Panc1 (cell line): Measurements from ENCODE around the gene RTP5. TPM values are rescaled to one million over a fixed set of nuclear protein-coding genes. Genes with fewer than 3 reads are reported as not detected.
"Not testable (repeated sequence)": the region's sequence is repeated elsewhere in the genome, so short reads cannot be mapped to it uniquely, and the experiment has no call there.

ENCODE experiments used
- ATAC-seq: fragments of 200-7000 bp; cut with Tn5 transposase; 2 replicates; pipeline ENCODE4 v1.9.1; 2020; ENCODE audit warnings: mild to moderate bottlenecking, moderate library complexity
- BruUV-seq: library from RNA; stranded (reverse); fragments of 400-500 nt; replicated peaks from 2 replicates; lab custom pipeline; 2021; lab: Mats Ljungman, UMichigan
- CTCF ChIA-PET: fragments of 300-600 bp; sonication (Branson Sonifier 250); formaldehyde crosslinking; loops from one replicate; lab custom pipeline; 2022; ENCODE audit warnings: antibody characterized with exemption; lab: Charles Lee
- POLR2A ChIA-PET: fragments of 300-600 bp; sonication (Branson Sonifier 250); formaldehyde crosslinking; loops from one replicate; lab custom pipeline; 2022; ENCODE audit warnings: antibody characterized with exemption; lab: Charles Lee
- DNase-seq: peaks from one replicate; pipeline ENCODE4 v3.0.0-alpha.2; 2010; ENCODE audit warnings: low read depth, low spot score
- H3K27ac ChIP-seq: 2 replicates; pipeline ENCODE4 v1.5.1; 2011; ENCODE audit warnings: mild to moderate bottlenecking, low read length, inconsistent platforms
- H3K27me3 ChIP-seq: fragments of 200-500 bp; sonication (Bioruptor generic); 2 replicates; pipeline ENCODE4 v1.6.0; 2014; ENCODE audit warnings: low read length, inconsistent platforms; ENCODE audit not compliant: control insufficient read depth, insufficient read depth
- H3K36me3 ChIP-seq: fragments of 200-500 bp; sonication (Bioruptor generic); 2 replicates; pipeline ENCODE4 v1.5.1; 2014; ENCODE audit warnings: inconsistent platforms, mild to moderate bottlenecking, low read length, moderate library complexity; ENCODE audit not compliant: control insufficient read depth, insufficient read depth
- H3K4me1 ChIP-seq: 2 replicates; pipeline ENCODE4 v1.5.1; 2011; ENCODE audit warnings: inconsistent platforms, mild to moderate bottlenecking, low read length, moderate library complexity; ENCODE audit not compliant: control insufficient read depth, insufficient read depth
- H3K4me3 ChIP-seq, 2 experiments: 2 replicates each; pipeline ENCODE4 v1.5.1; 2011 to 2012; ENCODE audit warnings: low read depth in 2 of 2, low read length in 2 of 2, mild to moderate bottlenecking in 2 of 2, inconsistent platforms in 1 of 2, moderate library complexity in 1 of 2
- H3K9me3 ChIP-seq: fragments of 200-500 bp; sonication (Bioruptor generic); 2 replicates; pipeline ENCODE4 v1.5.1; 2014; ENCODE audit warnings: low read depth, mild to moderate bottlenecking, inconsistent platforms, low read length, moderate library complexity; ENCODE audit not compliant: control insufficient read depth, insufficient read depth
- CTCF ChIP-seq: fragments of 450-650 bp; IDR thresholded peaks from 2 replicates; pipeline ENCODE4 v1.5.1; 2017; ENCODE audit warnings: mild to moderate bottlenecking
- POLR2AphosphoS5 ChIP-seq: IDR thresholded peaks from 2 replicates; pipeline ENCODE4 v1.6.1; 2012; ENCODE audit warnings: mild to moderate bottlenecking, low read depth, low read length, moderate library complexity
- REST ChIP-seq, 2 experiments: IDR thresholded peaks; 2 replicates each; pipeline ENCODE4 v1.6.1; 2011 to 2012; ENCODE audit warnings: low read depth in 2 of 2, control low read depth in 1 of 2, low read length in 1 of 2, mild to moderate bottlenecking in 1 of 2, moderate library complexity in 1 of 2; ENCODE audit not compliant: insufficient read depth in 1 of 2
- SIN3A ChIP-seq: IDR thresholded peaks from 2 replicates; pipeline ENCODE4 v1.6.1; 2012; ENCODE audit warnings: low read depth, mild to moderate bottlenecking, low read length, moderate library complexity, borderline replicate concordance; ENCODE audit not compliant: insufficient read depth
- TCF7L2 ChIP-seq: IDR thresholded peaks from 2 replicates; pipeline ENCODE4 v1.6.1; 2011; ENCODE audit warnings: mild to moderate bottlenecking, low read depth, low read length, inconsistent platforms
- in situ Hi-C: cut with HindIII; loops from 2 replicates; pipeline ENCODE4 v1.10.0; 2016; ENCODE audit warnings: low sequenced_read_pairs, low pct_unique_long_range_greater_than_20kb
- intact Hi-C: fragments of 100-400 bp; cut with micrococcal nuclease; formaldehyde crosslinking; loops from one replicate; pipeline ENCODE4 v1.10.0; 2022; ENCODE audit not compliant: unreplicated experiment
- total RNA-seq: library from RNA; stranded (reverse); gene quantifications from one replicate; pipeline ENCODE4 v1.2.1, GENCODE V29; 2021; ENCODE audit not compliant: unreplicated experiment

RTP5 gene
- total RNA-seq, 1 experiment from 2014 or later: not detected

- BruUV-seq, H3K4me3 ChIP-seq, H3K9me3 ChIP-seq, H3K4me1 ChIP-seq, H3K36me3 ChIP-seq, intact Hi-C loops, DNase-seq, POLR2A ChIA-PET, CTCF ChIA-PET, ATAC-seq, H3K27me3 ChIP-seq, in situ Hi-C loops, H3K27ac ChIP-seq: not testable (repeated sequence)
Measured at GRCh38 chr2:241907831-241908230, 38.3 kb downstream of the RTP5 start.

- DNase-seq: no peak
- intact Hi-C loops: no loop called here
Measured at GRCh38 chr2:241908686-241909420, 39.3 kb downstream of the RTP5 start.

More at GRCh38 chr2:241908686-241909420, 39.3 kb downstream of the RTP5 start:
- no TSS peak for BruUV-seq
- Histone ChIP-seq H3K36me3 (no peaks in the 10 kb centered on the region), H3K27ac (no peak overlapping the region), H3K4me1 (no peaks in the 10 kb centered on the region), H3K27me3 (no peaks in the 10 kb centered on the region), H3K9me3 (no peaks in the 10 kb centered on the region), H3K4me3 (no peak overlapping the region)
- no peak for ATAC-seq
- CTCF ChIA-PET: no interaction called here
- POLR2A ChIA-PET: no interaction called here
- in situ Hi-C loops: no loop called here
- no peak for TF ChIP-seq REST (IDR thresholded peaks at IDR 0.05; ENCODE audit: insufficient read depth in 1 of 2, low read depth in 2 of 2, low read length in 1 of 2)
- TF ChIP-seq POLR2AphosphoS5: no peak
- no peak for TF ChIP-seq TCF7L2
- TF ChIP-seq CTCF: no peak
- no peak for TF ChIP-seq SIN3A
